DND-41 (cell line): ENCODE results near the gene TMPRSS12.

Experiments used
- ATAC-seq: fragments of 200-7000 bp; cut with Tn5 transposase; 3 replicates; pipeline ENCODE4 v1.9.1; 2021; ENCODE audit warnings: low read depth; ENCODE audit not compliant: insufficient read depth
- DNase-seq: peaks from one replicate; pipeline ENCODE4 v3.0.0-alpha.2; 2020
- H2AFZ ChIP-seq: 2 replicates; pipeline ENCODE4 v1.6.0; 2012; ENCODE audit warnings: low read depth, low read length
- H3K27ac ChIP-seq: 2 replicates; pipeline ENCODE4 v1.5.1; 2012; ENCODE audit warnings: low read length, inconsistent platforms
- H3K27me3 ChIP-seq: fragments of 200-600 bp; sonication (generic); 2 replicates; pipeline ENCODE4 v1.6.0; 2012; ENCODE audit warnings: low read length, mild to moderate bottlenecking, inconsistent platforms; ENCODE audit not compliant: insufficient read depth, poor library complexity
- H3K36me3 ChIP-seq: 2 replicates; pipeline ENCODE4 v1.5.1; 2012; ENCODE audit warnings: low read length, inconsistent platforms; ENCODE audit not compliant: insufficient read depth
- H3K4me1 ChIP-seq: 2 replicates; pipeline ENCODE4 v1.5.1; 2012; ENCODE audit warnings: mild to moderate bottlenecking, low read length; ENCODE audit not compliant: insufficient read depth
- H3K4me2 ChIP-seq: 2 replicates; pipeline ENCODE4 v1.6.0; 2012; ENCODE audit warnings: mild to moderate bottlenecking, moderate library complexity, low read length, inconsistent platforms; ENCODE audit not compliant: insufficient read depth
- H3K4me3 ChIP-seq, 2 experiments: fragments of 200-600 bp in 1 of 2; shearing (Covaris generic) in 1 of 2; 2 replicates each; pipeline ENCODE4 v1.5.1; 2012 to 2016; ENCODE audit warnings: inconsistent platforms in 2 of 2, low read length in 2 of 2, mild to moderate bottlenecking in 2 of 2, low read depth in 1 of 2, moderate library complexity in 1 of 2
- H3K79me2 ChIP-seq: 2 replicates; pipeline ENCODE4 v1.6.0; 2012; ENCODE audit warnings: low read length, inconsistent platforms; ENCODE audit not compliant: insufficient read depth
- H3K9ac ChIP-seq: 2 replicates; pipeline ENCODE4 v1.6.0; 2012; ENCODE audit warnings: low read depth, mild to moderate bottlenecking, inconsistent platforms, low read length, moderate library complexity
- H3K9me3 ChIP-seq: 2 replicates; pipeline ENCODE4 v1.5.1; 2012; ENCODE audit warnings: low read length, moderate library complexity, mild to moderate bottlenecking, inconsistent platforms; ENCODE audit not compliant: insufficient read depth, severe bottlenecking
- H4K20me1 ChIP-seq: 2 replicates; pipeline ENCODE4 v1.6.0; 2012; ENCODE audit warnings: low read length; ENCODE audit not compliant: insufficient read depth
- CTCF ChIP-seq: IDR thresholded peaks from 2 replicates; pipeline ENCODE4 v1.5.1; 2012; ENCODE audit warnings: borderline replicate concordance, low read length, moderate library complexity, mild to moderate bottlenecking; ENCODE audit not compliant: poor library complexity, severe bottlenecking; ENCODE audit errors: extremely low read depth
- EZH2 ChIP-seq: IDR thresholded peaks from 3 replicates; pipeline ENCODE4 v1.6.1; 2012; ENCODE audit warnings: borderline replicate concordance, low read depth, mild to moderate bottlenecking, moderate library complexity, low read length, inconsistent platforms; ENCODE audit not compliant: severe bottlenecking

TMPRSS12 gene

GRCh38 chr12:50882563-50882962 lies 39.8 kb downstream of the TMPRSS12 start:
- H3K36me3 ChIP-seq: no peaks in the 10 kb centered on the region
- ATAC-seq (no peak), DNase-seq (no peak)
- peaks cover 13% of the 10 kb centered on the region for H3K9me3 ChIP-seq
- H4K20me1 ChIP-seq: no peaks in the 10 kb centered on the region
- H3K27ac ChIP-seq: no peak overlapping the region
- H3K4me3 ChIP-seq: no peak overlapping the region
- no peak overlapping the region for H2AFZ ChIP-seq
- no peaks in the 10 kb centered on the region for H3K4me1 ChIP-seq
- H3K4me2 ChIP-seq: no peak overlapping the region
- TF ChIP-seq EZH2 (no peak), CTCF (no peak)
- no peaks in the 10 kb centered on the region for H3K27me3 ChIP-seq
- H3K9ac ChIP-seq: no peak overlapping the region
- H3K79me2 ChIP-seq: no peaks in the 10 kb centered on the region

GRCh38 chr12:50887191-50887590 lies 44.5 kb downstream of the TMPRSS12 start:
- TF ChIP-seq CTCF: no peak
- no peak for TF ChIP-seq EZH2
- Histone ChIP-seq H2AFZ (no peak overlapping the region), H4K20me1 (no peaks in the 10 kb centered on the region), H3K9me3 (peaks cover 11% of the 10 kb centered on the region), H3K79me2 (no peaks in the 10 kb centered on the region), H3K9ac (no peak overlapping the region), H3K4me1 (no peaks in the 10 kb centered on the region), H3K36me3 (no peaks in the 10 kb centered on the region), H3K4me2 (no peak overlapping the region), H3K4me3 (no peak overlapping the region), H3K27ac (no peak overlapping the region), H3K27me3 (no peaks in the 10 kb centered on the region)
- ATAC-seq (no peak), DNase-seq (no peak)

GRCh38 chr12:50888666-50889065 lies 45.9 kb downstream of the TMPRSS12 start:
- H3K9me3 ChIP-seq: no peaks in the 10 kb centered on the region
- no peak overlapping the region for H3K9ac ChIP-seq
- ATAC-seq (no peak), DNase-seq (no peak)
- H3K4me2 ChIP-seq: no peak overlapping the region
- H2AFZ ChIP-seq: no peak overlapping the region
- no peaks in the 10 kb centered on the region for H4K20me1 ChIP-seq
- TF ChIP-seq CTCF (no peak), EZH2 (no peak)
- no peak overlapping the region for H3K27ac ChIP-seq
- H3K4me3 ChIP-seq: no peak overlapping the region
- no peaks in the 10 kb centered on the region for H3K79me2 ChIP-seq
- no peaks in the 10 kb centered on the region for H3K36me3 ChIP-seq
- H3K27me3 ChIP-seq: no peaks in the 10 kb centered on the region
- no peaks in the 10 kb centered on the region for H3K4me1 ChIP-seq

- Histone ChIP-seq H2AFZ (no peak overlapping the region), H3K4me3 (no peak overlapping the region)
Measured at GRCh38 chr12:50894241-50894640, 51.5 kb downstream of the TMPRSS12 start.

More at GRCh38 chr12:50894241-50894640, 51.5 kb downstream of the TMPRSS12 start:
- DNase-seq (no peak), ATAC-seq (no peak)
- Histone ChIP-seq H3K79me2 (no peaks in the 10 kb centered on the region), H3K9ac (no peak overlapping the region), H3K27ac (no peak overlapping the region), H3K4me2 (no peak overlapping the region), H4K20me1 (no peaks in the 10 kb centered on the region), H3K36me3 (no peaks in the 10 kb centered on the region), H3K9me3 (no peaks in the 10 kb centered on the region), H3K27me3 (no peaks in the 10 kb centered on the region), H3K4me1 (no peaks in the 10 kb centered on the region)
- TF ChIP-seq EZH2 (no peak), CTCF (no peak)
